ENCODE data around the gene CLIC4. TPM values are rescaled to one million over a fixed set of nuclear protein-coding genes. Genes with fewer than 3 reads are reported as not detected.
"Not testable (repeated sequence)": the region's sequence is repeated elsewhere in the genome, so short reads cannot be mapped to it uniquely, and the experiment has no call there.

The CLIC4 gene
- total and polyA plus RNA-seq, 10 of the 15 experiments (the other 5 are each of a cell fraction or from before 2014, with no cell fraction given) = 20.4 to 107 (median 69.6) TPM

- H4K20me1 ChIP-seq (ENCODE audit: control insufficient read depth, insufficient read depth); H2AFZ ChIP-seq (ENCODE audit: control insufficient read depth, low read depth, low read length); FAIRE-seq; DNase-seq (ENCODE audit: low read depth, low spot score); ATAC-seq; POLR2A ChIA-PET; H3K36me3 ChIP-seq (ENCODE audit: control insufficient read depth in 2 of 2, insufficient read depth in 2 of 2, low read length in 1 of 2); H3K9me3 ChIP-seq (replicated peaks; ENCODE audit: control insufficient read depth, insufficient read depth, low read length); BruUV-seq (replicated peaks); H3K4me3 ChIP-seq; in situ Hi-C loops (cut with MboI); H3K27ac ChIP-seq (ENCODE audit: control insufficient read depth, insufficient read depth); H3K4me2 ChIP-seq (ENCODE audit: control insufficient read depth, insufficient read depth); H3K9ac ChIP-seq (ENCODE audit: control insufficient read depth, insufficient read depth, low read length); H3K4me1 ChIP-seq (ENCODE audit: control insufficient read depth, insufficient read depth, low read length); H3K79me2 ChIP-seq (ENCODE audit: control insufficient read depth, insufficient read depth, low read length); intact Hi-C loops (cut with micrococcal nuclease; ENCODE audit: unreplicated experiment); H3K27me3 ChIP-seq (replicated peaks in 1 of 2; ENCODE audit: control insufficient read depth in 2 of 2, insufficient read depth in 2 of 2, low read length in 1 of 2): not testable (repeated sequence)
- RAD21 ChIA-PET (ENCODE audit: unreplicated experiment) = interaction anchor here (0.6 to 0.8 kb wide), 2 partner anchors 197 to 212 kb away, joined by 3 read pairs; no protein-coding TSS in a partner anchor
- CTCF ChIA-PET = interaction anchor here (0.6 to 1.0 kb wide), 2 partner anchors 9 to 10 kb away, joined by 4 read pairs; no protein-coding TSS in a partner anchor
- SMC1A ChIA-PET (ENCODE audit: uncharacterized antibody, unreplicated experiment) = interaction anchor here (0.6 to 1.6 kb wide), 3 partner anchors 12 to 1051 kb away, joined by 3 to 7 read pairs (median 3); no protein-coding TSS in a partner anchor
- whole genome bisulfite sequencing (ENCODE audit: insufficient coverage, insufficient replicate concordance, low lambda C conversion rate, missing lambda C conversion rate) = 7% methylated on average over 1 of the region's 1 CpG
Observed at GRCh38 chr1:24891367-24891766, 146.1 kb downstream of the CLIC4 start.

GRCh38 chr1:24892188-24893153 is 147.2 kb downstream of the CLIC4 start:
- in situ Hi-C loops (cut with MboI) = no loop called here
- peaks cover 6% of the 10 kb centered on the region for H3K9me3 ChIP-seq (replicated peaks; ENCODE audit: control insufficient read depth, insufficient read depth, low read length)
- no peak overlapping the region for H3K4me3 ChIP-seq
- TF ChIP-seq SREBF1 (IDR thresholded peaks at IDR 0.05; ENCODE audit: low read length) (no peak), TCF12 (IDR thresholded peaks at IDR 0.05; ENCODE audit: low read depth, low read length) (no peak), BMI1 (IDR thresholded peaks at IDR 0.05; ENCODE audit: borderline replicate concordance) (no peak), YBX1 (IDR thresholded peaks at IDR 0.05) (no peak), SREBF2 (IDR thresholded peaks at IDR 0.05; ENCODE audit: low read length) (no peak), EP300 (IDR thresholded peaks at IDR 0.05; ENCODE audit: borderline replicate concordance in 1 of 2, control insufficient read depth in 1 of 2, low read depth in 2 of 2, low read length in 2 of 2) (no peak), MEF2B (IDR thresholded peaks at IDR 0.05; ENCODE audit: partially characterized antibody, poor library complexity, severe bottlenecking) (no peak), GABPA (IDR thresholded peaks at IDR 0.05; ENCODE audit: low read depth) (no peak), CHD4 (IDR thresholded peaks at IDR 0.05) (no peak), SMAD1 (IDR thresholded peaks at IDR 0.05; ENCODE audit: low read depth, partially characterized antibody) (no peak), NRF1 (conservative IDR thresholded peaks at IDR 0.05; ENCODE audit: low read depth, low read length) (no peak), ATF3 (IDR thresholded peaks at IDR 0.05; ENCODE audit: borderline replicate concordance, extremely low read depth, low read depth, low read length) (no peak), NR2C2 (IDR thresholded peaks at IDR 0.05; ENCODE audit: borderline replicate concordance, control insufficient read depth, insufficient read length, low read depth) (no peak), BCL3 (IDR thresholded peaks at IDR 0.05; ENCODE audit: borderline replicate concordance, insufficient read depth, low read depth, low read length, poor library complexity, severe bottlenecking) (no peak)
- ChIA-PET CTCF (no interaction called here), POLR2A (interaction anchor here (0.6 kb wide), 1 partner anchor 144 kb away, joined by 3 read pairs; no protein-coding TSS in a partner anchor), SMC1A (ENCODE audit: uncharacterized antibody, unreplicated experiment) (interaction anchor here (1.2 to 1.7 kb wide), 5 partner anchors 13 to 44 kb away, joined by 3 to 9 read pairs (median 3); no protein-coding TSS in a partner anchor), RAD21 (ENCODE audit: unreplicated experiment) (interaction anchor here (0.6 to 1.2 kb wide), 2 partner anchors 32 to 177 kb away, joined by 3 read pairs; no protein-coding TSS in a partner anchor)
- no peaks in the 10 kb centered on the region for H4K20me1 ChIP-seq (ENCODE audit: control insufficient read depth, insufficient read depth)
- H3K27me3 ChIP-seq (replicated peaks in 1 of 2; ENCODE audit: control insufficient read depth in 2 of 2, insufficient read depth in 2 of 2, low read length in 1 of 2) = no peaks in the 10 kb centered on the region
- DNase-seq (ENCODE audit: low read depth, low spot score) = no peak
- ATAC-seq = no peak
- WGBS (ENCODE audit: insufficient coverage, insufficient replicate concordance, low lambda C conversion rate, missing lambda C conversion rate) = 13% methylated on average over 1 of the region's 1 CpG
- no peaks in the 10 kb centered on the region for H3K79me2 ChIP-seq (ENCODE audit: control insufficient read depth, insufficient read depth, low read length)
- no TSS peak for BruUV-seq (replicated peaks)
- no peak overlapping the region for H3K27ac ChIP-seq (ENCODE audit: control insufficient read depth, insufficient read depth)
- no peak for FAIRE-seq
- H2AFZ ChIP-seq (ENCODE audit: control insufficient read depth, low read depth, low read length) = no peak overlapping the region
- no peak overlapping the region for H3K4me2 ChIP-seq (ENCODE audit: control insufficient read depth, insufficient read depth)
- no peak overlapping the region for H3K9ac ChIP-seq (ENCODE audit: control insufficient read depth, insufficient read depth, low read length)
- H3K36me3 ChIP-seq (ENCODE audit: control insufficient read depth in 2 of 2, insufficient read depth in 2 of 2, low read length in 1 of 2) = no peaks in the 10 kb centered on the region
- intact Hi-C loops (cut with micrococcal nuclease; ENCODE audit: unreplicated experiment) = no loop called here
- no peaks in the 10 kb centered on the region; the same call in 1 of the 2 replicates for H3K4me1 ChIP-seq (ENCODE audit: control insufficient read depth, insufficient read depth, low read length)
